ENCODE measurements around the gene B4GALNT3.

Gene B4GALNT3

GRCh38 chr12:559906-560455, 100.2 kb downstream of the B4GALNT3 start:
- DNase-seq (ENCODE audit: low read depth) = no peak

- DNase-seq (ENCODE audit: low read depth) = no peak
Measured at GRCh38 chr12:560691-561390, 101.1 kb downstream of the B4GALNT3 start.

DNA sequence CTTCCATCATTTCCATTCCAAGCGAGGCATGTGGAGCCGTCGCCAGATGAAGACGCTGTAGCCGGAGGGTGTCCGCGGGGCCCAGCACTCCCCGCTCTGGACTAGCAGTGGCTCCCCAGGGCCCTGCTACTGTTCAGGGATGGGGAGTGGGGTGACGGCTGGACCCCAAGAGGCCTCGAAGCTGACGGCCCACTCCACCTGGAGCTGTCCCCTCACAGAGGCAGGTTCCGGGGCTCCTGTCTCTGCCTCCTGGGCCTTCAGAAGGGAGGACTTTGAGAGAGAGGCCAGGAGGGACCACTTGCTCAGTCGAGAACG, 101.6 kb downstream of the B4GALNT3 start:
- no peak for DNase-seq (ENCODE audit: low read depth)

DNA sequence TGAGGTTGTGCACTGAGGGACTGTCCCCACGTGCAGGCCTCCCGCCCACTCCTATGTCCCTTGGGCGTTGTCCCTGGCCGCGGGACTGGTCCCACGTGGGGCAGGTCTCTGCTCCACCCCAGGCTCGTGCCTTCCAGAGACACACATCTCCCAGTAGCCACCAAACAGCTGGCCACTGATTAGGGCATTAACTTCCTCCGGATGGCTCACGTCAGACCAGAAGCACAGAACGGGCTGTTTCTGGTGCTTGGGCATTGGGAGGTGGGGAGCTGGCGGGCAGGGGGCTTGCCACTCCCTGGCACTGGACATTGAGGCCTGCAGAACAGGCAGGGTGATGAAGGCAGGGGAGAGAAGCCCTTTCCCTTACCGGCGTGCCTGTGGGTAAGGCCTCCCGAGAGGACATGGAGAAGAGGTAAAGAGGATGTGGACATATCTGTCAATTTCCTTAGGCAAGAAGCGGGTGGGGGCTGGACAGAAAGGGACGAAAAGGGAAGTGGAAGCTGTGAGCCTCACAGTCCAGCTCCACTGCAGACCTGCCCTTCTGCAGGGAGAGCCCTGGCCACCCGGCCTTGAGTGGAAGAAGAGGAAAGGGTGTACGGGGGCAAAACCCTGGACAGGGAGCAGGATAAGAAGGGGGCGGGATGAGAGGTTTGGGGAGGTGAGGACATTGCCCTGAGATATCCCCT, 102.3 kb downstream of the B4GALNT3 start:
- DNase-seq (ENCODE audit: low read depth) = no peak

DNA sequence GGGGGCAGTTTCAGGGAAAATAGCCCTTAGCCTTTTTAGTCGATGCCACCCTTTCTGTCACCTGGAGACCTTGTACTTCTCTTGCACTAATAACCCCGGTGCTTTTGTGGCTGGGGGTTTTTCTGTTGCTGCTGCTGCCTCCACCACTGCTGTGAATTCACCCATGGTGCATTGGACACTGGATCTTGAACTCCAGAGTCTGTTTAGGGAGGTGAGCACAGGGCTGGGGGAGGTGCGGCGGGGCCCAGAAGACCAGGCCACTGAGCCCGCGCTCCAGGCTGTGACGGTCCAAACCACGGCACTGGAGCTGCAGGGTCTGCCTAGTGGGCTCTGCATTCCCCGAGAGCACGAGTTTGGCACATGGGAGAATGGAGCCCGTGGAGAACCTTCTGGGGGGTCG, 102.9 kb downstream of the B4GALNT3 start:
- DNase-seq (ENCODE audit: low read depth) = no peak

DNA sequence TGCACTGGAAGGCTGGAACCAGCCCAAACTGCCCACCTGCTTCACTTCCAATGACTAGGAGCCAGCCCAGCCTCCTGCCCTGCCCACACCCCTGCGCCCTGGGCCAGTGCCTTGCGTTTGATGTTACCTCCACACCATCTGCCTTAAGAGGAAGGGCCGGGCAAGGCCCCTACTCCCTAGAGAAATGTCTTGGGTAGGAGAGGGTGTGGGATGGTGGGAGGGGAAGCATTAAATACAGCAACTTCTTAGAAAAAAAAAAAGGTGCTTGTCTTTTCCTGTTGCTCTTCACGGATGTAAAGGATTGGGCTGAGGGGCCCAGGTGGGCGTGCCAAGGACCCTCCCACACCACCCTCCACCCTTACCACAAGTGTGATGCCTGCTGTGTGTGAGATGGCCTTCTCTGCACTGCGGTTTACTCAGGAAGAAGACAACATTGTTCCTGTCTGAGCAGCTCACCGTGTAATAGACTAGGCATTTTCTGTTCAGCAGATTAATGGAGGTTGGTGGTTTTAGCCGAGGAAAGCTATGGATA, 103.6 kb downstream of the B4GALNT3 start:
- no peak for DNase-seq (ENCODE audit: low read depth)

- DNase-seq (ENCODE audit: low read depth) = no peak
Measured at GRCh38 chr12:563787-564298, 104.1 kb downstream of the B4GALNT3 start.

DNA sequence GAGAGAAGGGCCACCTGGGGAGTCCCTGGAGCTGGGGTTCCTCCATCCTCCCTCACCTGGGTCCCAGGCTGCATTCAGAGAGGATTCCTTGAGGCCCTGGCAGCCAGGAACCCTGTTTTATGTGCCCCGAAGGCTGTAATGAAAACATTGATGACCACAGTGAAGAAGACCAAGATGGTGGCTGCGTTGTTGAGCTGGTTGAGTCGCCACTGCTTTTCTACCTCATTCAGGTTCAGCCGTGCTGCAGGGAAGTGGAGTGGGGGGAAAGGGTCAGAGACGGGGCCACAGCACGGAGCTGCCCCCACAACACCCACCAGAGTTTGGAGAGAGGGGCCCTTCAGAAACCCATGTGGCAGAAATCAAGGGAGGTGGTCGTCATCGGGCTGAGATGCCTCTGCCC, 105.4 kb downstream of the B4GALNT3 start:
- no peak for DNase-seq (ENCODE audit: low read depth)

DNA sequence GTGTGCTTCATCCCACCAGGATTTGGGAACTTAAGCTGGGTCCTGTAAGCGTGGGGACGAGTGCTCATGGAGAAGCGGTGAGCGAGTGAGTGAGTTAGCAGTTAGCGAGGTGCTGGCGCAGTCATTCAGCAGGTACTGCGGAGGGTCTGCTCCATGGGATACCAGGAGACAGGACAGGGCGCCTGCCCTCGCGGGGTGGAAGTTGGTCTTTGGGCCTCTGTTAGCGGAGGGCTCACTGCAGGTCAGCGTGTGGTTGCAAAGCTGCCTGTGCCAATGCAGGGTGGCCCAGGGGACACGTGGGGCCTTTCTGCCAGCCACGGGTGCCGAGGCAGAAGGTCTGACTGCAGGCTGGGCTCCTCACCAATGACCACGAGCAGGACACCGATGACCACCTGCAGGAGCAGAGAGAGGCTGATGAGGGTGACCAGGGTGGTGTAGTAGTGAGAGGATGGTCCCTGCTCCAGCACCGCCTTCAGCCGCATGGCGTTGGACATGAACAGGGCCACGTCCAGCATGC, 105.9 kb downstream of the B4GALNT3 start:
- no peak for DNase-seq (ENCODE audit: low read depth)

GRCh38 chr12:568486-568885, 108.7 kb downstream of the B4GALNT3 start:
- DNase-seq (ENCODE audit: low read depth) = no peak

GRCh38 chr12:569091-569676, 109.4 kb downstream of the B4GALNT3 start:
- no peak for DNase-seq (ENCODE audit: low read depth)

DNA sequence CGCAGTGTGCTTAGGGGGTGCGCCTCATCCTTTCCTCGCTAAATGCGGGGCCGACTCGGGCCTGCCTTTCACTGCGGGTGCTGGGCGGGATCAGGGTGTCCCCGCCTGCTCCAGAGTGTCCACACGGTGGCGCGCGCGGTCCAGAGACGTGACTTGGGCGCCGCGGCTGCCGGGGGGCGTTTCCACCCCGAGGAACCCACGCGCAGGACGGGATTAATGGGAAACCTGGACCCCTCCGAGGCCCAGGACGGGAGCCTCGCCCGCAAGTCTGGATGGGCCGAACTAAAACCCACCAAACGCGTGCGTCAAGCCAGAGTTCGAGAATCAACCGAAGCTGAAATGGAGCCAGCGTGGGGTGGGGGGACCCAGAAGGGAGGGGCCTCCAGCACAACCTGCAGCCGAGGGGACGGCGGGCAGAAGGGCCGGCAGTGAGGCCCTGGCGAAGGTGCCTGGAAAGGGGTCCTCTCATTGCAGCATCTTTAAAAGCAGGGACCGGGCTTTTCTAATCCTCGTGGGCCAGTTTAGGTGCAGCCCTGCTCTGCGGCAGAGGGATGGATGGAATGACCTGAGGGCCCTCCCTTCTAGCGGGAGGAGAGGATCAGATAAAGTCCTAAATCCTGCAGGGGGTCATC, 110.2 kb downstream of the B4GALNT3 start:
- peak; percentile 85 for DNase-seq (ENCODE audit: low read depth)

DNA sequence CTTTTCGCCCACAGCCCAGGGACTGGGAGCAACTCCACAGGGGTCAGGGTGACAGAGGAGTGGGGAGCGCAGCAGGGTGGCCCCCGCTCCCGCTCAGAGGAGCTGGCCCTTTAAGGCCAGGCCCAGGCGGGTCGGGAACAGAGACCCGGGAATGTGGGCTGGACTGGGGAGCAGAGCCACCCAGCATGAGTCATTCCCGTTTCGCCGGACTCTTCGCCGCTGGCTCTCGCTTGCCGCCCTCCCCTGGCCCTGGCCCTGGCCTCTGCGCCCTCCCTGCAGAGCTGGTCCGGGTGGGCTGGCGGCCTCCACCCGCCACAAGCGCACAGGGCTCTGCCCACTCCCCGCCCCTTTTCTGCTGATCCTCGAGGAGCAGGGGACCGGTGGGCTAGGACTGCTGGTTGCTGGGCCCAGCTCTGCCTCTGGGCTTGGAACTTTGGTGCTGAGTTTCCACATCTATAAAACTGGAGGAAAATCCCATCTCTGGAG, 110.7 kb downstream of the B4GALNT3 start:
- DNase-seq (ENCODE audit: low read depth) = no peak

GRCh38 chr12:570921-571794, 111.4 kb downstream of the B4GALNT3 start:
- DNase-seq (ENCODE audit: low read depth) = no peak

DNA sequence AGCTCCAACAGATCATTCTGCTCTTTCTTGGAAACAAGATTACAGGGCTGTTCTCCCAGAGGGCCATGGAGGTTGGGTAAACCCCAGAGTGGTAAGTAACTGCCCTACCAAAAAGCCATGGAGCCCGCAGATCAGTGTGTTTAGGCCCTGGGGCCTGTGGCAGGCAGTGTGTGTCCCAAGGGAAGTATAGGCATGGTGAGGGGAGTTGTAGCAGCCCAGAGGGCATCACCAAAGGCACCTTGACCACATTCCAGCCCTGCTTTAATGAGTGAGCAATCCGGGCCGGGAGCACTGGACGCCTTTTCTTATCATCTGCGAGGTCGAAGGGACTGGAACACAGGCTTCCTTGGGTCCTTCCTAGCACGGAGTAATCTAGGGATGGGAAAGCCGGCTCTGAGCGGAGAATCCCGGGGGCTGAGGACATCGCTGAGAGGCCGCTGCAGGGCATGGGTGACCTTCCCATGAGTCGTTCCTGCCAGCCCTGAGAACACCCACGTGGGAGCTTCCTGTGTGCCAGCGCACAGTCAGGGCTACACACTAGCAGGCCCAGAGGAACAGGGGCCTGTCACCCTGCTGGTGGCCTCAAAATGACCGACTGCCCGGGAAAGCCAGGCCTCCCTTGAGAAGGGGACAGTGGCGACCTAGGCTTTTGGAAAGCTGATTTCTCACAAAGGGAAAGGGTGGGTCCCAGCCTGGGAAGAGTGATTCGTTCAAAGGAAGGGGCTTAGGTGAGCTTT, 112.2 kb downstream of the B4GALNT3 start:
- DNase-seq (ENCODE audit: low read depth) = no peak

DNA sequence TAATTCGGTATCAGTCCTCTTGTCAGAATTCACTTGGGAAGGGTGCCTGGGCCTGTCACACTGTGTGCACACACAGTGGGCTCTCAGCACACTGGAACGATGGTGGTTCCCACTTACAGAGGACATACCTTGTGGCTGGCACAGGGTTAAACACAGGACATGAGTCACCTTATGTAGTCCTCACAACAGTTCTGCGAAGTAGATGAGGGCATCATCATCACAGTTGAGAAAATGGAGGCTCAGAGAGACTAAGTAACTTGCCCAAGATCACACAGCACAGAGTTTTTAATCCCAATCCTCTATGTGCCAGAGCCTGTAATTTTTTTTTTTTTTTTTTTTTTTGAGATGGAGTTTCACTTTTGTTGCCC, 112.8 kb downstream of the B4GALNT3 start:
- no peak for DNase-seq (ENCODE audit: low read depth)

DNA sequence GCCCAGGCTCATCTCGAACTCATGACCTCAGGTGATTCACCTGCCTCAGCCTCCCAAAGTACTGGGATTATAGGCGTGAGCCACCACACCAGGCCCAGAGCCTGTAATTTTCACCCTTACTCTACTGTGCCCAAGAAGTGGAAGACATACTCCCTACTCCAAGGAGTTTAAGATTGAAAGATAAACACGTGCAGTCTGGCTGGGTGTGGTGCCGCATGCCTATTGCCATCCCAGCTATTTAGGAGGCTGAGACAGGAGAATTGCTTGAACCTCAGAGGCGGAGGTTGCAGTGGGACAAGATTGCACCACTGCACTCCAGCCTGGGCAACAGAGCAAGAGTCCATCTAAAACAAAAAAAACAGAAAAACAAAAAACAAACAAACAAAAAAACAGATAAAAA, 113.5 kb downstream of the B4GALNT3 start:
- no peak for DNase-seq (ENCODE audit: low read depth)

DNA sequence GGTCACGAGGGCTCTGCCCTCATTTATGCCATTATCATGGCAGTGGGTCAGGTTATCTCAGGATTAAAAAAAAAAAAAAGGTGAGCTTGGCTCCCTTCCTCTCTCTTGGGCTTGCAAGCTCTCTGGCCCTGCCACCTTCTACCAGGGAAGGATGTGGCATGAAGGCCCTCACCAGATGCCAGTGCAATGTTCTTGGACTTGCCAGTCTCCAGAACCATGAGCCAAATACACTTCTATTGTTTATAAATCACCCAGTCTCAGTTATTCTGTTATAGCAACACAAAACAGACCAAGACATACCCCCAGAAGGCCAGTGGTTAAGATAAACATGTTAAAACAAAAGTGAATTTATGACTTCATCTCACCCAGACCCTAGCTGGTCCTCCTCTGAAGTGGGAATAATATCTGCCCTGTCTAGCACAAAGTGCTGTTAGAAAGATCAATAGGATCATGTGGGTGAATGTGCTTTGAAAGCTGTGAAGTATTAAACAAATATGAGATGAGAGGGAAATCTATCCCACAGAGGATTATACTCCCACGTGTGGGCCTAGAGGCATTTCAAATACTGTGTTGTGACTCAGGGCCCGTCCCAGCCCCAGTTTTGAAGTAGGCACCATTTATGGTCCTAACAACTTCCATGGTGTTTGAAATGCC, 114.9 kb downstream of the B4GALNT3 start:
- DNase-seq (ENCODE audit: low read depth) = no peak

- DNase-seq (ENCODE audit: low read depth) = no peak
Measured at GRCh38 chr12:575129-575502, 115.4 kb downstream of the B4GALNT3 start.
